ENCODE measurements around the gene RTEL1. TPM values are rescaled to one million over a fixed set of nuclear protein-coding genes. Genes with fewer than 3 reads are reported as not detected.

Gene RTEL1
- total RNA-seq, 1 experiment from 2014 or later: 39.2 TPM

DNA sequence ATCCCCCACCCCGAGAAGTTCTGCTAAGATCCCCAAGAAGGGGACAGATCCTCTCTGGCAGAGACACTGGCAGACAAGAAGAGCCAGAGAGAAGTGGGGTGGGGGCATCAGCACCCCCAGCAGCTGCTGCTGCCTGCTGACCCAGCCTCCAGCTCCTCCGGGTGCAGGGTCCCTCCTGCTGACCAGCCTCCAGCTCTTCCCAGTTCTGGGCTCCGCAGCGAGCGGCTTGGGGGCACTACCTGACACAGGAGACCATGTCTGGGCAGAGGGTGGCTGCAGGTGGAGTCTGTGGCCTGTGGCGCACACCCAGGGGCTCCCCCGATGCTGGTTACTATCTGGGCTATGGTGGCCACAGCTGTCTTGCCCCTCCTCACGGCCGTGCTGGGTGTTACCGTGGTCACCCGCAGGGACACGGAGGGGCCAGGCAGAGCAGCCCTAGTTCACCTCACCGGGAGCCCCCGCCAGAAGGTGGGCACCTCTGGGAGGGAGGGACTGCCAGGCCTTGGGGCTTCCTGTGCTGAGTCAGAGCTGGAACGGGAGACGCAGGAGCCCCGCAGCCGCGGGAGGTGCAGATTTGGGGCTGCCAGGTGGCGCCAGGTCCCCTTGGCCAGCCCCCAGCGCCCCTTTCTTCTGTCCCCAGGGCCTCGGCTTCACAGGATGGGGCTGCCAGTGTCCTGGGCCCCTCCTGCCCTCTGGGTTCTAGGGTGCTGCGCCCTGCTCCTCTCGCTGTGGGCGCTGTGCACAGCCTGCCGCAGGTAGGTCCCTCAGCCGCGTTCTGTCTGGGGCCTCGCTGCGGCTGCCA lies 79.0 kb downstream of the RTEL1 start:
- Mint-ChIP-seq H3K9me3 (ENCODE audit: unreplicated experiment) (no peaks in the 10 kb centered on the region), H3K36me3 (ENCODE audit: insufficient read depth, unreplicated experiment) (peaks cover 25% of the 10 kb centered on the region), H3K27me3 (ENCODE audit: insufficient read depth, unreplicated experiment) (no peaks in the 10 kb centered on the region), H3K4me3 (ENCODE audit: unreplicated experiment) (no peak overlapping the region), H3K4me1 (ENCODE audit: insufficient read depth, unreplicated experiment) (no peaks in the 10 kb centered on the region), H3K27ac (ENCODE audit: low read depth, unreplicated experiment) (no peak overlapping the region)
- DNase-seq (ENCODE audit: unreplicated experiment): no peak
- CTCF ChIA-PET: interaction anchor here (0.6 to 1.1 kb wide), 2 partner anchors 30 to 46 kb away, joined by 3 to 4 read pairs; no protein-coding TSS in a partner anchor
- TF ChIP-seq, protein P1, sequence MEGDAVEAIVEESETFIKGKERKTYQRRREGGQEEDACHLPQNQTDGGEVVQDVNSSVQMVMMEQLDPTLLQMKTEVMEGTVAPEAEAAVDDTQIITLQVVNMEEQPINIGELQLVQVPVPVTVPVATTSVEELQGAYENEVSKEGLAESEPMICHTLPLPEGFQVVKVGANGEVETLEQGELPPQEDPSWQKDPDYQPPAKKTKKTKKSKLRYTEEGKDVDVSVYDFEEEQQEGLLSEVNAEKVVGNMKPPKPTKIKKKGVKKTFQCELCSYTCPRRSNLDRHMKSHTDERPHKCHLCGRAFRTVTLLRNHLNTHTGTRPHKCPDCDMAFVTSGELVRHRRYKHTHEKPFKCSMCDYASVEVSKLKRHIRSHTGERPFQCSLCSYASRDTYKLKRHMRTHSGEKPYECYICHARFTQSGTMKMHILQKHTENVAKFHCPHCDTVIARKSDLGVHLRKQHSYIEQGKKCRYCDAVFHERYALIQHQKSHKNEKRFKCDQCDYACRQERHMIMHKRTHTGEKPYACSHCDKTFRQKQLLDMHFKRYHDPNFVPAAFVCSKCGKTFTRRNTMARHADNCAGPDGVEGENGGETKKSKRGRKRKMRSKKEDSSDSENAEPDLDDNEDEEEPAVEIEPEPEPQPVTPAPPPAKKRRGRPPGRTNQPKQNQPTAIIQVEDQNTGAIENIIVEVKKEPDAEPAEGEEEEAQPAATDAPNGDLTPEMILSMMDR (IDR thresholded peaks at IDR 0.05; ENCODE audit: unreplicated experiment): no peak
- intact Hi-C loops (cut with micrococcal nuclease): no loop called here
- BruUV-seq (replicated peaks): no TSS peak
- POLR2A ChIA-PET: interaction anchor here (0.6 to 1.0 kb wide), 3 partner anchors 8 to 50 kb away, joined by 3 to 11 read pairs (median 4); partner anchors contain the start of genes ARFRP1 and ZGPAT

GRCh38 chr20:63737695-63737944 lies 79.5 kb downstream of the RTEL1 start:
- H3K27me3 Mint-ChIP-seq (ENCODE audit: insufficient read depth, unreplicated experiment): no peaks in the 10 kb centered on the region
- no TSS peak for BruUV-seq (replicated peaks)
- no peak overlapping the region for H3K4me3 Mint-ChIP-seq (ENCODE audit: unreplicated experiment)
- ChIA-PET POLR2A (interaction anchor here (0.6 kb wide), 1 partner anchor 8 kb away, joined by 3 read pairs; no protein-coding TSS in a partner anchor), CTCF (no interaction called here)
- DNase-seq (ENCODE audit: unreplicated experiment): no peak
- intact Hi-C loops (cut with micrococcal nuclease): no loop called here
- H3K27ac Mint-ChIP-seq (ENCODE audit: low read depth, unreplicated experiment): no peak overlapping the region
- H3K9me3 Mint-ChIP-seq (ENCODE audit: unreplicated experiment): no peaks in the 10 kb centered on the region
- H3K4me1 Mint-ChIP-seq (ENCODE audit: insufficient read depth, unreplicated experiment): no peaks in the 10 kb centered on the region
- TF ChIP-seq, protein P1 (IDR thresholded peaks at IDR 0.05; ENCODE audit: unreplicated experiment): no peak
- H3K36me3 Mint-ChIP-seq (ENCODE audit: insufficient read depth, unreplicated experiment): peaks cover 25% of the 10 kb centered on the region

DNA sequence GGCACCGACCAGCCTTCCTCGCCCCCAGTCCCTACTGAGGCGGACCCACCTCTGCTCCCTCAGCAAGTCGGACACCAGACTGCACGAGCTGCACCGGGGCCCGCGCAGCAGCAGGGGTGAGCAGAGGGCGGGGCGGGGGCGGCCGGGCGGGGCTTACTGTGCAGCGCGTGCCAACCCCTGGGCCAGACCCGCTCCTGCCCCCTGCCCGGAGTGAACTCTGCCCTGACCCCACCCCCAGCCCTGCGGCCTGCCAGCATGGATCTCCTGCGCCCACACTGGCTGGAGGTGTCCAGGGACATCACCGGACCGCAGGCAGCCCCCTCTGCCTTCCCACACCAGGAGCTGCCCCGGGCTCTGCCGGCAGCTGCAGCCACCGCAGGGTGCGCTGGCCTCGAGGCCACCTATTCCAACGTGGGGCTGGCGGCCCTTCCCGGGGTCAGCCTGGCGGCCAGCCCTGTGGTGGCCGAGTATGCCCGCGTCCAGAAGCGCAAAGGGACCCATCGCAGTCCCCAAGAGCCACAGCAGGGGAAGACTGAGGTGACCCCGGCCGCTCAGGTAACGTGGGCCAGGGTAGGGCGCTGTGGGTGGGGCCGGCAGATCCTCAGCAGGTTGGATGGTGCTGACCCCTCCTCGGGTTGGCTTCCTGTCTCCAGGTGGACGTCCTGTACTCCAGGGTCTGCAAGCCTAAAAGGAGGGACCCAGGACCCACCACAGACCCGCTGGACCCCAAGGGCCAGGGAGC lies 80.0 kb downstream of the RTEL1 start:
- intact Hi-C loops (cut with micrococcal nuclease): no loop called here
- DNase-seq (ENCODE audit: unreplicated experiment): no peak
- no peak overlapping the region for H3K27ac Mint-ChIP-seq (ENCODE audit: low read depth, unreplicated experiment)
- H3K9me3 Mint-ChIP-seq (ENCODE audit: unreplicated experiment): no peaks in the 10 kb centered on the region
- CTCF ChIA-PET: no interaction called here
- no peaks in the 10 kb centered on the region for H3K27me3 Mint-ChIP-seq (ENCODE audit: insufficient read depth, unreplicated experiment)
- peaks cover 25% of the 10 kb centered on the region for H3K36me3 Mint-ChIP-seq (ENCODE audit: insufficient read depth, unreplicated experiment)
- H3K4me1 Mint-ChIP-seq (ENCODE audit: insufficient read depth, unreplicated experiment): no peaks in the 10 kb centered on the region
- no peak overlapping the region for H3K4me3 Mint-ChIP-seq (ENCODE audit: unreplicated experiment)
- POLR2A ChIA-PET: interaction anchor here (1.4 to 3.6 kb wide), 2 partner anchors 27 to 31 kb away, joined by 4 to 79 read pairs; partner anchors contain the start of genes ARFRP1 and ZGPAT
- no TSS peak for BruUV-seq (replicated peaks)
- TF ChIP-seq, protein P1 (IDR thresholded peaks at IDR 0.05; ENCODE audit: unreplicated experiment): no peak

DNA sequence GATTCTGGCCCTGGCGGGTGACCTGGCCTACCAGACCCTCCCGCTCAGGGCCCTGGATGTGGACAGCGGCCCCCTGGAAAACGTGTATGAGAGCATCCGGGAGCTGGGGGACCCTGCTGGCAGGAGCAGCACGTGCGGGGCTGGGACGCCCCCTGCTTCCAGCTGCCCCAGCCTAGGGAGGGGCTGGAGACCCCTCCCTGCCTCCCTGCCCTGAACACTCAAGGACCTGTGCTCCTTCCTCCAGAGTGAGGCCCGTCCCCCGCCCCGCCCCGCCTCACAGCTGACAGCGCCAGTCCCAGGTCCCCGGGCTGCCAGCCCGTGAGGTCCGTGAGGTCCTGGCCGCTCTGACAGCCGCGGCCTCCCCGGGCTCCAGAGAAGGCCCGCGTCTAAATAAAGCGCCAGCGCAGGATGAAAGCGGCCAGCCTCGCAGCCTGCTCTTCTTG lies 80.6 kb downstream of the RTEL1 start:
- no peaks in the 10 kb centered on the region for H3K27me3 Mint-ChIP-seq (ENCODE audit: insufficient read depth, unreplicated experiment)
- DNase-seq (ENCODE audit: unreplicated experiment): no peak
- intact Hi-C loops (cut with micrococcal nuclease): no loop called here
- no peaks in the 10 kb centered on the region for H3K4me1 Mint-ChIP-seq (ENCODE audit: insufficient read depth, unreplicated experiment)
- H3K27ac Mint-ChIP-seq (ENCODE audit: low read depth, unreplicated experiment): no peak overlapping the region
- H3K36me3 Mint-ChIP-seq (ENCODE audit: insufficient read depth, unreplicated experiment): peaks cover 31% of the 10 kb centered on the region
- CTCF ChIA-PET: interaction anchor here (0.6 kb wide), 1 partner anchor 82 kb away, joined by 6 read pairs; no protein-coding TSS in a partner anchor
- POLR2A ChIA-PET: interaction anchor here (0.6 to 3.6 kb wide), 6 partner anchors 13 to 126 kb away, joined by 3 to 79 read pairs (median 4); partner anchors contain the start of genes ARFRP1, RTEL1 and ZGPAT
- BruUV-seq (replicated peaks): no TSS peak
- H3K9me3 Mint-ChIP-seq (ENCODE audit: unreplicated experiment): no peaks in the 10 kb centered on the region
- no peak overlapping the region for H3K4me3 Mint-ChIP-seq (ENCODE audit: unreplicated experiment)
- TF ChIP-seq, protein P1 (IDR thresholded peaks at IDR 0.05; ENCODE audit: unreplicated experiment): no peak

Data from MCF 10A (cell line).